K562 treated with DMSO at 1 percent for 48 hours (cell line): ENCODE results near the gene A2M. TPM values are rescaled to one million over a fixed set of nuclear protein-coding genes. Genes with fewer than 3 reads are reported as not detected.

ENCODE experiments used
- total RNA-seq: library from RNA; unstranded; fragments of 300-600 nt; gene quantifications from 2 replicates; pipeline ENCODE4 v1.2.3, GENCODE V29; 2022; ENCODE audit warnings: low replicate concordance; ENCODE audit errors: extremely low read depth

A2M gene
- total RNA-seq, result not detected in 2 replicates

GRCh38 chr12:9115731-9116559, at the start of gene A2M:
A2M (minus strand) TSS chr12:9115919; CDS start chr12:9115849, 70 bp downstream.

Other genes with a start within 250 kb of the A2M start
- gene PHC1, start 201.4 kb downstream of the A2M start, total RNA-seq, result not detected in 2 replicates
- gene M6PR, start 166.3 kb downstream of the A2M start, total RNA-seq, result not detected in 2 replicates
- gene KLRG1, start 126.4 kb downstream of the A2M start, total RNA-seq, result not detected in 2 replicates
- not detected in 2 replicates for gene PZP, start 92.5 kb upstream of the A2M start, total RNA-seq